ENCODE measurements around the gene ANO1. TPM values are rescaled to one million over a fixed set of nuclear protein-coding genes. Genes with fewer than 3 reads are reported as not detected.
A peak's percentile ranks its signal among the peaks of the same experiment; 100 is the strongest.

The ANO1 gene
- polyA plus RNA-seq, 2 of the 4 experiments (the other 2 are of a cell fraction) = 0.27 to 0.44 TPM

DNA sequence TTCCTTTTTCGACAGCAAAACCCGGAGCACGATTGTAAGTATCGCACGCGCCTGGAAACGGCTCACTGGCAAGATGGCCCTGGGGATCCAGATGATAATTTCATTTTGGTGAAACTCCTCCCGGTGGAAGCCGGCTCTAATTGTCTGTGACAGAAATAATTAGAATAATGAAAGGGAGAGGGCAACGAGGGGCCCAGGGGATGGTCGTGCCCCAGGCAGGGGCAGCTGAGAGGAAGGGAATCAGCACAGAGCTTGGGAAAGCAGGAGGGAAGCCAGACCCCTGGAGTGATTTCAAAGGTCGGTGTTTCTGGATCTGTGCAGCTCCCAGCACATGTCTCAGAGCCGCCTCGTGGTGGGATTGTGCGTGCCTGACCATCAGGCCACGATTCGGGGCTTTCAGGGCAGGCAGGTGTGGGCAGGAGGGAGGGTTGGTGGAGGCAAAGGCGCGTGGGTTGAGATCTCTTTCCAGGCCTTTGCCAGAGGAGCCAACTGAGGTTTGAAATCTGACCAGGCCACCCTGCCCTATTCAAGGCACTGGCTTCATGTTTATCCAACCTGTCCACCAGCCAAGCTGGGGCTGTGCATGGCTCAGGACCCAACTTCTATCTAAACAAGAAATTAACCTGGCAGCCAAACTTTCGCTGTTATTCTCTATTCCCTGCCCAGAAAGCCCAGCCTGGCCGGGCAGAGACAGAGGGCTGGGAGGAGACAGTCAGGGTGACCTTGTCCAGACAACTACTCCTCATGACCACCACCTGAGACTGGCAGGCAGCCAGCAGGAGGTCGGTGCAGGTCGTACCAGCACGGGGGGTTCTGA is 27.8 kb downstream of the ANO1 start:
- Histone ChIP-seq H3K4me2 (no peak overlapping the region), H3K27ac (no peak overlapping the region; a peak in 1 of 6 replicates), H3K9me3 (no peaks in the 10 kb centered on the region), H3K4me3 (no peak overlapping the region), H3K4me1 (no peaks in the 10 kb centered on the region)
- no peak for ATAC-seq
- CTCF ChIA-PET = no interaction called here
- FAIRE-seq = no peak
- WGBS (ENCODE audit: missing lambda C conversion rate) = 85% methylated on average over 21 of the region's 24 CpGs
- TF ChIP-seq TP53 (CRISPR knock-in tag; IDR thresholded peaks at IDR 0.05) (no peak), HES2 (IDR thresholded peaks at IDR 0.05) (no peak), TFCP2L1 (CRISPR knock-in tag; IDR thresholded peaks at IDR 0.05) (no peak), ZFP36 (IDR thresholded peaks at IDR 0.05; ENCODE audit: borderline replicate concordance, partially characterized antibody) (no peak), ZNF302 (CRISPR knock-in tag; IDR thresholded peaks at IDR 0.05) (no peak), CEBPB (IDR thresholded peaks at IDR 0.05) (no peak), MYC (IDR thresholded peaks at IDR 0.05; ENCODE audit: borderline replicate concordance, low read length) (no peak), POLR2A (IDR thresholded peaks at IDR 0.05; ENCODE audit: low read length) (no peak), ELK1 (IDR thresholded peaks at IDR 0.05; ENCODE audit: low read depth, low read length) (no peak), POLR2AphosphoS2 (conservative IDR thresholded peaks at IDR 0.05; ENCODE audit: low read length) (no peak), CHD4 (IDR thresholded peaks at IDR 0.05; ENCODE audit: borderline replicate concordance) (no peak), EHMT2 (IDR thresholded peaks at IDR 0.05; ENCODE audit: low read depth) (no peak), RARB (CRISPR knock-in tag; IDR thresholded peaks at IDR 0.05) (no peak), EP300 (IDR thresholded peaks at IDR 0.05) (no peak), RCOR1 (IDR thresholded peaks at IDR 0.05; ENCODE audit: low read depth, low read length) (no peak)
- TF ChIP-seq, protein P1, sequence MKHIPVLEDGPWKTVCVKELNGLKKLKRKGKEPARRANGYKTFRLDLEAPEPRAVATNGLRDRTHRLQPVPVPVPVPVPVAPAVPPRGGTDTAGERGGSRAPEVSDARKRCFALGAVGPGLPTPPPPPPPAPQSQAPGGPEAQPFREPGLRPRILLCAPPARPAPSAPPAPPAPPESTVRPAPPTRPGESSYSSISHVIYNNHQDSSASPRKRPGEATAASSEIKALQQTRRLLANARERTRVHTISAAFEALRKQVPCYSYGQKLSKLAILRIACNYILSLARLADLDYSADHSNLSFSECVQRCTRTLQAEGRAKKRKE (CRISPR knock-in tag; IDR thresholded peaks at IDR 0.05; ENCODE audit: low read depth) = no peak
- DNase-seq (ENCODE audit: low read depth in 1 of 2, low spot score in 1 of 2) = no peak
- POLR2A ChIA-PET = no interaction called here

DNA sequence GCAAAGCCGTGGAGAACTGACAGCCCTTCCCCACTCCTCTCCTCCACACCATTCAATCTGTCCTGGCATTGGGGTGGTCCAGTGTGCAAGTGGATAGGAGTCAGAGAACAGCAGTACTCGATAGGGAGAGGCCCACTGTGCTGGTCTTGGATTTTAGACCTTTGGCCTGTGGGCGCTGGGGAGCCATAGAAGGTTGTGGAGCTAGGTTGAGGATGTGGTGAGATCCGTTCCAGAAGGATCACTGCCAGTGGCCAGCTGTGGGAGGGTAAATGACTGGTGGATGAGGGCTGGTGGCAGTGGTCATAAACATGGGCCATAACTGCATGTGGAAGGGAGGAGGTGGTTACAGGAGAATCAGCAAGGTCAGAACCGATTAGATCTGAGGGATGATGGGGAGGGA is 28.6 kb downstream of the ANO1 start:
- Histone ChIP-seq H3K4me2 (no peak overlapping the region), H3K4me3 (no peak overlapping the region), H3K4me1 (peaks cover 2% of the 10 kb centered on the region; the same call in 1 of the 3 replicates), H3K9me3 (no peaks in the 10 kb centered on the region), H3K27ac (no peak overlapping the region; a peak in 1 of 6 replicates)
- DNase-seq (ENCODE audit: low read depth in 1 of 2, low spot score in 1 of 2) (no peak), FAIRE-seq (no peak), ATAC-seq (no peak)
- WGBS (ENCODE audit: missing lambda C conversion rate) = 75% methylated on average over 5 of the region's 5 CpGs
- TF ChIP-seq ZFP36 (IDR thresholded peaks at IDR 0.05; ENCODE audit: borderline replicate concordance, partially characterized antibody) = peak; percentile 21
- TF ChIP-seq, protein P1 (CRISPR knock-in tag; IDR thresholded peaks at IDR 0.05; ENCODE audit: low read depth) = no peak
- ChIA-PET POLR2A (no interaction called here), CTCF (no interaction called here)

GRCh38 chr11:70107191-70107590 is 29.1 kb downstream of the ANO1 start:
- no peak for FAIRE-seq

More at GRCh38 chr11:70107191-70107590, 29.1 kb downstream of the ANO1 start:
- H3K4me1 ChIP-seq = peaks cover 4% of the 10 kb centered on the region; the same call in 1 of the 3 replicates
- no peaks in the 10 kb centered on the region for H3K9me3 ChIP-seq
- WGBS (ENCODE audit: missing lambda C conversion rate) = 81% methylated on average over 7 of the region's 9 CpGs
- TF ChIP-seq POLR2A (IDR thresholded peaks at IDR 0.05; ENCODE audit: low read length) (no peak), HMGXB4 (CRISPR knock-in tag; IDR thresholded peaks at IDR 0.05; ENCODE audit: borderline replicate concordance) (no peak), CHD2 (IDR thresholded peaks at IDR 0.05; ENCODE audit: low read length, partially characterized antibody) (no peak), CHD4 (IDR thresholded peaks at IDR 0.05; ENCODE audit: borderline replicate concordance) (no peak), NFE2L2 (conservative IDR thresholded peaks at IDR 0.05; ENCODE audit: low read length) (no peak), TP53 (CRISPR knock-in tag; IDR thresholded peaks at IDR 0.05) (no peak), HES2 (IDR thresholded peaks at IDR 0.05) (no peak), ZFP36 (IDR thresholded peaks at IDR 0.05; ENCODE audit: borderline replicate concordance, partially characterized antibody) (no peak), PHF8 (IDR thresholded peaks at IDR 0.05; ENCODE audit: borderline replicate concordance, low read depth) (no peak)
- TF ChIP-seq, protein P2, sequence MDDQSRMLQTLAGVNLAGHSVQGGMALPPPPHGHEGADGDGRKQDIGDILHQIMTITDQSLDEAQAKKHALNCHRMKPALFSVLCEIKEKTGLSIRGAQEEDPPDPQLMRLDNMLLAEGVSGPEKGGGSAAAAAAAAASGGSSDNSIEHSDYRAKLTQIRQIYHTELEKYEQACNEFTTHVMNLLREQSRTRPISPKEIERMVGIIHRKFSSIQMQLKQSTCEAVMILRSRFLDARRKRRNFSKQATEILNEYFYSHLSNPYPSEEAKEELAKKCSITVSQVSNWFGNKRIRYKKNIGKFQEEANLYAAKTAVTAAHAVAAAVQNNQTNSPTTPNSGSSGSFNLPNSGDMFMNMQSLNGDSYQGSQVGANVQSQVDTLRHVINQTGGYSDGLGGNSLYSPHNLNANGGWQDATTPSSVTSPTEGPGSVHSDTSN (IDR thresholded peaks at IDR 0.05) = no peak
- no peak overlapping the region for H3K4me2 ChIP-seq
- POLR2A ChIA-PET = no interaction called here
- CTCF ChIA-PET = no interaction called here
- no peak overlapping the region; a peak in 1 of 6 replicates for H3K27ac ChIP-seq
- H3K4me3 ChIP-seq = no peak overlapping the region
- DNase-seq (ENCODE audit: low read depth in 1 of 2, low spot score in 1 of 2) (no peak), ATAC-seq (no peak)

All from A549 (cell line).